Stimulated activated CD4-positive, alpha-beta T cell treated with anti-CD3 and anti-CD28 coated beads, TNF-alpha, amount 100 ng/mL, for 24 hours (primary cell): Measurements from ENCODE around the gene XPC.

Source experiments
- DNase-seq, 3 experiments: peaks; one replicate each; pipeline ENCODE4 v3.0.0-alpha.2; 2020; ENCODE audit warnings: low read depth in 3 of 3

Gene XPC

GRCh38 chr3:14208168-14208567 is 29.8 kb upstream of the XPC start:
- no peak for DNase-seq

- no peak for DNase-seq
Measured at GRCh38 chr3:14206548-14207177, 28.3 kb upstream of the XPC start.

GRCh38 chr3:14204515-14205284 is 26.3 kb upstream of the XPC start:
- no peak for DNase-seq

GRCh38 chr3:14203521-14204079 is 25.2 kb upstream of the XPC start:
- DNase-seq, result peak in 1 of 3 experiments; percentile 12

GRCh38 chr3:14202874-14203520 is 24.6 kb upstream of the XPC start:
- no peak for DNase-seq

GRCh38 chr3:14201940-14202684 is 23.7 kb upstream of the XPC start:
- no peak for DNase-seq

GRCh38 chr3:14200841-14201240 is 22.4 kb upstream of the XPC start:
- no peak for DNase-seq

GRCh38 chr3:14200276-14200675 is 21.9 kb upstream of the XPC start:
- DNase-seq, result no peak

- DNase-seq, result no peak
Measured at GRCh38 chr3:14199641-14200040, 21.2 kb upstream of the XPC start.

GRCh38 chr3:14194865-14195264 is 16.5 kb upstream of the XPC start:
- DNase-seq, result no peak

- DNase-seq, result no peak
Measured at GRCh38 chr3:14188041-14188754, 9.8 kb upstream of the XPC start.

GRCh38 chr3:14186854-14187458 is 8.6 kb upstream of the XPC start:
- DNase-seq, result no peak

GRCh38 chr3:14183015-14183577 is 4.7 kb upstream of the XPC start:
- no peak for DNase-seq

GRCh38 chr3:14181253-14181652 is 2.9 kb upstream of the XPC start:
- no peak for DNase-seq

GRCh38 chr3:14179795-14180194 is 1.4 kb upstream of the XPC start:
- DNase-seq, result no peak

- DNase-seq, result no peak
Measured at GRCh38 chr3:14179114-14179465, 689 bp upstream of the XPC start.

GRCh38 chr3:14177580-14178246 is 688 bp downstream of the XPC start:
- DNase-seq, result no peak

GRCh38 chr3:14175383-14176037 is 2.9 kb downstream of the XPC start:
- DNase-seq, result peak; percentile 7 to 47 (median 8)

GRCh38 chr3:14174483-14174882 is 3.9 kb downstream of the XPC start:
- no peak for DNase-seq

GRCh38 chr3:14172496-14172895 is 5.9 kb downstream of the XPC start:
- DNase-seq, result no peak
